H1 (cell line): ENCODE data around the gene FZD4. TPM values are rescaled to one million over a fixed set of nuclear protein-coding genes. Genes with fewer than 3 reads are reported as not detected.

Experiments
- CTCF ChIA-PET: fragments of 300-600 bp; sonication (Branson Sonifier 250); formaldehyde crosslinking; loops from one replicate; lab custom pipeline; 2021; ENCODE audit not compliant: partially characterized antibody; lab: Charles Lee
- POLR2A ChIA-PET: fragments of 300-600 bp; sonication (Branson Sonifier 250); formaldehyde crosslinking; loops from one replicate; lab custom pipeline; 2021; ENCODE audit warnings: inconsistent platforms; ENCODE audit not compliant: partially characterized antibody; lab: Charles Lee
- DNase-seq, 2 experiments: peaks; one replicate each; pipeline versions ENCODE4 v3.0.0 to v3.0.0-alpha.2; 2010 to 2022; ENCODE audit warnings: low spot score in 2 of 2, low read depth in 1 of 2, mixed read lengths in 1 of 2
- FAIRE-seq: peaks from 2 replicates; lab custom pipeline; 2011; peaks lifted over from hg19 to GRCh38; lab: Jason Lieb, UNC
- H2AFZ ChIP-seq: 2 replicates; pipeline ENCODE4 v1.8.1; 2012; ENCODE audit warnings: low read length, inconsistent platforms
- H2AK5ac ChIP-seq: 2 replicates; pipeline ENCODE4 v1.6.1; 2013; ENCODE audit warnings: low read depth, low read length
- H2BK120ac ChIP-seq: replicated peaks from 2 replicates; pipeline ENCODE3; 2013; ENCODE audit warnings: low read depth, low read length, inconsistent platforms
- H2BK12ac ChIP-seq: 2 replicates; pipeline ENCODE4 v1.6.1; 2013; ENCODE audit warnings: low read depth, low read length
- H2BK15ac ChIP-seq: 2 replicates; pipeline ENCODE4 v1.6.1; 2013; ENCODE audit warnings: low read length
- H2BK20ac ChIP-seq: 2 replicates; pipeline ENCODE4 v1.6.1; 2013; ENCODE audit warnings: low read length
- H2BK5ac ChIP-seq: 2 replicates; pipeline ENCODE4 v1.6.1; 2013; ENCODE audit warnings: low read depth, low read length
- H3K14ac ChIP-seq: 2 replicates; pipeline ENCODE4 v1.6.1; 2013; ENCODE audit warnings: inconsistent platforms; ENCODE audit not compliant: insufficient read length
- H3K18ac ChIP-seq: 2 replicates; pipeline ENCODE4 v1.6.1; 2013; ENCODE audit warnings: low read length; ENCODE audit errors: extremely low read depth
- H3K23ac ChIP-seq: 2 replicates; pipeline ENCODE4 v1.6.1; 2013; ENCODE audit warnings: inconsistent platforms; ENCODE audit not compliant: insufficient read length
- H3K23me2 ChIP-seq: 2 replicates; pipeline ENCODE4 v1.6.1; 2013; ENCODE audit warnings: low read depth, low read length
- H3K27ac ChIP-seq: 2 replicates; pipeline ENCODE4 v1.6.1; 2011; ENCODE audit warnings: low read depth, low read length, inconsistent platforms
- H3K27me3 ChIP-seq, 4 experiments: replicated peaks in 1 of 4; 1 replicate in 1 of 4; 2 replicates in 3 of 4; pipeline versions ENCODE4 v1.6.1 to v1.8.1; 2011 to 2013; ENCODE audit warnings: low read length in 3 of 4, mild to moderate bottlenecking in 3 of 4, inconsistent platforms in 2 of 4, mixed read lengths in 2 of 4, moderate library complexity in 1 of 4; ENCODE audit not compliant: control insufficient read depth in 3 of 4, insufficient read depth in 3 of 4; ENCODE audit errors: extremely low read depth in 1 of 4
- H3K36me3 ChIP-seq, 4 experiments: 2 replicates each; pipeline versions ENCODE4 v1.6.1 to v1.8.1; 2011 to 2013; ENCODE audit warnings: mild to moderate bottlenecking in 4 of 4, low read length in 3 of 4, moderate library complexity in 2 of 4, control low read depth in 1 of 4, inconsistent platforms in 1 of 4; ENCODE audit not compliant: insufficient read depth in 4 of 4, control insufficient read depth in 2 of 4
- H3K4ac ChIP-seq: replicated peaks from 2 replicates; pipeline ENCODE3; 2013; ENCODE audit warnings: low read length, low read depth, mixed read lengths, inconsistent platforms; ENCODE audit not compliant: insufficient read length
- H3K4me1 ChIP-seq, 4 experiments: replicated peaks in 1 of 4; 1 replicate in 1 of 4; 2 replicates in 3 of 4; pipeline versions ENCODE4 v1.6.1 to v1.8.1; 2011 to 2013; ENCODE audit warnings: low read length in 3 of 4, inconsistent platforms in 2 of 4, mixed read lengths in 1 of 4; ENCODE audit not compliant: insufficient read depth in 4 of 4, control insufficient read depth in 3 of 4
- H3K4me2 ChIP-seq, 2 experiments: 2 replicates each; pipeline versions ENCODE4 v1.6.1 to v1.8.1; 2011 to 2013; ENCODE audit warnings: low read depth in 2 of 2, low read length in 2 of 2, control low read depth in 1 of 2, inconsistent platforms in 1 of 2, mild to moderate bottlenecking in 1 of 2; ENCODE audit not compliant: insufficient read depth in 1 of 2
- H3K4me3 ChIP-seq, 4 experiments: fragments of 200-600, 300-600 bp in 1 of 4; sonication (generic), shearing (Covaris generic), sonication (Bioruptor Twin) in 1 of 4; 2 replicates each; pipeline versions ENCODE4 v1.5.1 to v1.8.1; 2011 to 2016; ENCODE audit warnings: low read length in 4 of 4, low read depth in 3 of 4, control low read depth in 2 of 4, inconsistent platforms in 2 of 4, mild to moderate bottlenecking in 2 of 4, mixed read lengths in 1 of 4, moderate library complexity in 1 of 4; ENCODE audit not compliant: insufficient read depth in 2 of 4; ENCODE audit errors: extremely low read depth in 1 of 4
- H3K56ac ChIP-seq: replicated peaks from 2 replicates; pipeline ENCODE3; 2013; ENCODE audit warnings: low read depth, mild to moderate bottlenecking, mixed read lengths, low read length, inconsistent platforms; ENCODE audit not compliant: insufficient read length
- H3K79me1 ChIP-seq: 2 replicates; pipeline ENCODE4 v1.6.1; 2013; ENCODE audit warnings: low read depth, low read length, control low read depth
- H3K79me2 ChIP-seq, 2 experiments: 2 replicates each; pipeline versions ENCODE4 v1.6.1 to v1.8.1; 2012 to 2013; ENCODE audit warnings: low read length in 2 of 2, mild to moderate bottlenecking in 2 of 2, inconsistent platforms in 1 of 2; ENCODE audit not compliant: insufficient read depth in 2 of 2, control insufficient read depth in 1 of 2
- H3K9ac ChIP-seq, 4 experiments: replicated peaks in 1 of 4; 1 replicate in 1 of 4; 2 replicates in 3 of 4; pipeline versions ENCODE4 v1.6.1 to v1.8.1; 2011 to 2013; ENCODE audit warnings: low read depth in 3 of 4, low read length in 3 of 4, control low read depth in 2 of 4, mild to moderate bottlenecking in 2 of 4, moderate library complexity in 2 of 4, inconsistent platforms in 1 of 4; ENCODE audit errors: extremely low read depth in 1 of 4
- H3K9me3 ChIP-seq, 2 experiments: 2 replicates each; pipeline versions ENCODE4 v1.6.1 to v1.8.1; 2012 to 2013; ENCODE audit warnings: mild to moderate bottlenecking in 2 of 2, moderate library complexity in 2 of 2, control low read depth in 1 of 2, inconsistent platforms in 1 of 2, low read depth in 1 of 2, low read length in 1 of 2, mixed read lengths in 1 of 2; ENCODE audit not compliant: insufficient read depth in 2 of 2
- H4K20me1 ChIP-seq, 2 experiments: replicated peaks in 1 of 2; 2 replicates each; pipeline versions ENCODE3 to v1.8.1; 2011 to 2013; ENCODE audit warnings: inconsistent platforms in 2 of 2, low read length in 2 of 2, mild to moderate bottlenecking in 1 of 2; ENCODE audit not compliant: insufficient read depth in 2 of 2, control insufficient read depth in 1 of 2
- H4K5ac ChIP-seq: 2 replicates; pipeline ENCODE4 v1.6.1; 2013; ENCODE audit warnings: low read length, low read depth, mixed read lengths, inconsistent platforms; ENCODE audit not compliant: insufficient read length
- H4K8ac ChIP-seq: 2 replicates; pipeline ENCODE4 v1.8.0; 2013; ENCODE audit warnings: mild to moderate bottlenecking, moderate library complexity, low read length, inconsistent platforms; ENCODE audit not compliant: insufficient read depth; ENCODE audit errors: extremely low read depth
- H4K91ac ChIP-seq: replicated peaks from 2 replicates; pipeline ENCODE3; 2013; ENCODE audit warnings: low read length, mixed read lengths, inconsistent platforms; ENCODE audit not compliant: insufficient read length
- CEBPB ChIP-seq: IDR thresholded peaks from 2 replicates; pipeline ENCODE4 v1.6.1; 2012; ENCODE audit warnings: low read depth, low read length
- CREB1 ChIP-seq: IDR thresholded peaks from 2 replicates; pipeline ENCODE4 v1.6.1; 2012; ENCODE audit warnings: inconsistent platforms
- GTF2F1 ChIP-seq: IDR thresholded peaks from 2 replicates; pipeline ENCODE4 v1.6.1; 2012; ENCODE audit warnings: low read depth, low read length, improper control_type of control experiment, borderline replicate concordance
- JUN ChIP-seq: IDR thresholded peaks from 2 replicates; pipeline ENCODE4 v1.6.1; 2011; ENCODE audit warnings: low read depth, mild to moderate bottlenecking, improper control_type of control experiment, low read length
- JUND ChIP-seq: IDR thresholded peaks from 2 replicates; pipeline ENCODE4 v1.6.1; 2011; ENCODE audit warnings: mild to moderate bottlenecking, improper control_type of control experiment, low read length
- SUZ12 ChIP-seq: fragments of 200-600 bp; sonication (generic); IDR thresholded peaks from 2 replicates; pipeline ENCODE4 v1.6.1; 2012; ENCODE audit warnings: mild to moderate bottlenecking, inconsistent platforms, low read length, moderate library complexity, mixed read lengths
- TCF12 ChIP-seq: IDR thresholded peaks from 2 replicates; pipeline ENCODE4 v1.6.1; 2011; ENCODE audit warnings: low read depth, mild to moderate bottlenecking, low read length
- TEAD4 ChIP-seq: IDR thresholded peaks from 2 replicates; pipeline ENCODE4 v1.6.1; 2012; ENCODE audit warnings: low read depth, low read length, inconsistent platforms, mixed read lengths
- WGBS, 2 experiments: shearing (Covaris generic) in 1 of 2; methylation state at CpG; one replicate each; pipeline versions ENCODE4 v1.1.6 to v1.1.7; 2013 to 2015; ENCODE audit warnings: low lambda C conversion rate in 2 of 2, mixed read lengths in 2 of 2, inconsistent platforms in 1 of 2, low coverage in 1 of 2, missing lambda C conversion rate in 1 of 2; ENCODE audit not compliant: insufficient replicate concordance in 2 of 2, insufficient coverage in 1 of 2, insufficient read length in 1 of 2; ENCODE audit errors: extremely low coverage in 1 of 2, missing lambda C conversion rate in 1 of 2; 5-methylcytosine and 5-hydroxymethylcytosine counted together
- polyA plus RNA-seq, 7 experiments: library from polyadenylated mRNA; depleted of rRNA in 3 of 7; stranded (reverse) in 5 of 7; unstranded in 2 of 7; fragments of >200 nt in 5 of 7; fragments of 200-250 nt in 2 of 7; gene quantifications; 1 replicate in 5 of 7; 2 replicates in 1 of 7; 4 replicates in 1 of 7; pipeline versions ENCODE4 v1.2.1 to v1.2.3, GENCODE V29; 2011 to 2013; ENCODE audit warnings: missing spikeins in 2 of 7, mixed read lengths in 2 of 7
- total RNA-seq: library from RNA; stranded (reverse); fragmentation: NEBNext Ultra II Directional; extraction: Animal tissue kit (Norgen Biotek cat#: 25700); gene quantifications from 2 replicates; pipeline ENCODE4 v1.2.1, GENCODE V29; 2021

Gene FZD4
- total and polyA plus RNA-seq, 2 of the 8 experiments (the other 6 are each of a cell fraction or from before 2014, with no cell fraction given): 3.1 to 7.1 TPM

DNA sequence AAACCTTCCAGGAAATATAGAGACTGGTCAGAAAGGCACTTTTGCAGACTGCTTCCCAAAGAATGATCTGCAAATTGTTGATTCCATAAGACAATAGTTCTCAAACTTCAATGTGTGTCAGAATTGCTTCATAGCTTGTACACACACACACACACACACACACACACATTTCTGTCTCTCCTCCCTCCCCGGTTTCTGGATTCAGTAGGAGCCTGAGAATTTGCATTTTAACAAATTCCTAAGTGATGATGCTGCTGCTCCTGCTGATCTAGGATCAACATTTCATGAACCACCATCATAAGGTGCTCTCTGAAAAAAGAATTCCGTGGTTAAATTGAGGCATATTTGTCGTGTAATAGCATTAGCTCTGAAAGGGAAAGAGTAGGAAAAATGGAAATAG, 35.3 kb upstream of the FZD4 start:
- Histone ChIP-seq H2BK20ac (no peak overlapping the region), H3K36me3 (no peaks in the 10 kb centered on the region), H3K4me3 (no peak overlapping the region), H3K23ac (no peak overlapping the region), H2BK120ac (no peak overlapping the region), H3K79me2 (no peaks in the 10 kb centered on the region), H4K8ac (no peak overlapping the region), H3K9ac (no peak overlapping the region), H2BK12ac (no peak overlapping the region), H2BK15ac (no peak overlapping the region), H3K9me3 (no peaks in the 10 kb centered on the region), H3K27ac (no peak overlapping the region), H2BK5ac (no peak overlapping the region), H3K4ac (no peak overlapping the region), H3K14ac (no peak overlapping the region), H3K18ac (no peak overlapping the region), H3K4me1 (peaks cover 0 to 2% (median under 1%) of the 10 kb centered on the region in 4 experiments; a peak in 3 of 7 replicates), H3K79me1 (no peaks in the 10 kb centered on the region), H4K20me1 (no peaks in the 10 kb centered on the region), H3K27me3 (no peaks in the 10 kb centered on the region), H3K4me2 (no peak overlapping the region; a peak in 1 of 4 replicates), H3K56ac (no peak overlapping the region), H2AFZ (no peak overlapping the region), H4K5ac (no peak overlapping the region)
- FAIRE-seq: no peak
- peak; percentile 36; the same call in 1 of the 2 replicates for TF ChIP-seq CREB1
- TF ChIP-seq JUND: peak; percentile 96
- no peak for TF ChIP-seq GTF2F1
- TF ChIP-seq SUZ12: no peak
- no peak for TF ChIP-seq TCF12
- TF ChIP-seq CEBPB: peak; percentile 61; the same call in 1 of the 2 replicates
- TF ChIP-seq JUN: peak; percentile 87
- peak; percentile 85 for TF ChIP-seq TEAD4
- TF ChIP-seq, all 59 proteins: peak for 5
- Histone ChIP-seq H3K23me2 (no peaks in the 10 kb centered on the region), H4K91ac (no peak overlapping the region), H2AK5ac (no peak overlapping the region)
- POLR2A ChIA-PET: no interaction called here
- CTCF ChIA-PET: interaction anchor here (0.8 to 1.5 kb wide), 3 partner anchors 47 to 299 kb away, joined by 3 to 4 read pairs (median 3); partner anchors contain the start of gene TMEM135
- 9% methylated on average over 3 of the region's 3 CpGs; no CpG with 5 or more reads in 1 of the 2 experiments for WGBS, 2 experiments
- DNase-seq: peak in 1 of 2 experiments; percentile 25
